Activated CD8-positive, alpha-beta memory T cell treated with anti-CD3 and anti-CD28 coated beads for 24 hours (primary cell): ENCODE measurements around the gene PPP1R9B.

Source experiments
- DNase-seq: peaks from one replicate; pipeline ENCODE4 v3.0.0-alpha.2; 2020

The PPP1R9B gene

DNA sequence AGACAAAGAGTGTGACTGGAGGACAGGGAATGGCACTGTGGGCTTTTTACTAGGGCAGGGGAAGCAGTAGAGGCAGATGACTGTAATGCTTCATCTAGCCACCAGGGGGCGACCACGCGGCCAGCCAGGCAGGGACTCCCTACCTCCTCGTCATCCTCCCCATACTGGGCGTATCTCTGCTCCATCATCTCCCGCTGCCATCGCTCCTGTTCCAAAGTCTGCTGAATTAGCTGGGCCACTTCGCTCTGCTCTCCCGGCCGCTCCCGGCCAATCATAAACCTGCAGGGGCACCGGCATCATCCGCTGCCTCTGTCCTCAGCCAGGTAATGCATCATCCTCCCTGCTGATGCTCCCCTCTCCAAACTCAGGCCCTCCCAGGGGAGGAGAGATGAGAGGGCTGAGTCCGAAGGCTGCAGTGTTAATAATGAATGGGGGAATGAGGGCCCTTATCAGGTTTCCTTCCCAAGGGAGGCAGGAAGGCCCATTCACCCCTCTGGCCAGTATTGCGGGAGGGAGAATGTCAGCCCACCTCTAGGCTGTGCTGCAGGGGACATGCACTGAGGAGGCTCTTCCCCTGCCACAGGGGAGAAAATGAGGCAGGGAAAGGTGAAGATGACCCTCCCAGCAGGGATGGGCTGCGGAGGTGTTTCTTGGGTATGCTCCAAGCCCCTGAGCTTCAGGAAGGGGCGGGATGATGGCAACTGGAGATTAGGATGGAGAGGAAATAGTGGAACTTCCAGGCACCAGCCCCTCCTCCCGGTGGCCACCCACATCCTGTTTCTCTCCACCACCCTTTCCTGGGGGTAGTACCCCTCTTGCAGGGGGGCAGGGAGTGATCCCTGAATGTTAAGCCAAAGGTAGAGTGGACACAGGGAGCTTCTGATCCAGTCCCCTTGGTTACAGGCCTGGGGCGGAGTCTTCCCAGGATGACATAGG, 10.3 kb downstream of the PPP1R9B start:
- peak; percentile 92 for DNase-seq

DNA sequence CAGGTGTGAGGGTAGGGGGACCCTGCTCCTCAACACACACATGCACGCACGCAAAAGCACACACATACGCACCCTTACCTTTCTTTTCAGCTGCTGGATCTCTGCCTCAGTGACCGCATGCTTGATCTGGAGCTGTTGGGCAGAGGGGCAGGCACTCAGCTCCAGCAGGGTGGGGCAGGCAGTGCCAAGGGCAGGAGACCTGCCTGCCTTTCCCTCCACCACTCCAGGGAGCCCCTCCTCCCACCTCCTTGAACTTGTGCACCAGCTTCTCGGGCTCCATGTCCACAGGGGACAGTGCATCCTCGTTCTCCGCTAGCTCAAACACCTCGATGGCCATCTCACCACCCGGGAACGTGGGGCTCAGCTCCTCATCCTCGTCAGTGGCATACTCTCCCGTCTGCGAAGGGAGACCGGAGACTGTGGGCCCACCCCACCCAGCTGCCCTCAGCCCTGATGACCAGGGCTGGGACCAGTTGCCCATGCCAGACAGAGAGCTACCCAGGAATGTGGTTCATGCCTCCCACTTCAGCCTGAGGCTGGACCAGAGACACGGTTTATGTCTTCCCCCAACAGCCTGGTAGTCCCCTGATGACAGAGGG, 11.2 kb downstream of the PPP1R9B start:
- DNase-seq, result no peak

GRCh38 chr17:50137042-50137441, 13.4 kb downstream of the PPP1R9B start:
- no peak for DNase-seq

DNA sequence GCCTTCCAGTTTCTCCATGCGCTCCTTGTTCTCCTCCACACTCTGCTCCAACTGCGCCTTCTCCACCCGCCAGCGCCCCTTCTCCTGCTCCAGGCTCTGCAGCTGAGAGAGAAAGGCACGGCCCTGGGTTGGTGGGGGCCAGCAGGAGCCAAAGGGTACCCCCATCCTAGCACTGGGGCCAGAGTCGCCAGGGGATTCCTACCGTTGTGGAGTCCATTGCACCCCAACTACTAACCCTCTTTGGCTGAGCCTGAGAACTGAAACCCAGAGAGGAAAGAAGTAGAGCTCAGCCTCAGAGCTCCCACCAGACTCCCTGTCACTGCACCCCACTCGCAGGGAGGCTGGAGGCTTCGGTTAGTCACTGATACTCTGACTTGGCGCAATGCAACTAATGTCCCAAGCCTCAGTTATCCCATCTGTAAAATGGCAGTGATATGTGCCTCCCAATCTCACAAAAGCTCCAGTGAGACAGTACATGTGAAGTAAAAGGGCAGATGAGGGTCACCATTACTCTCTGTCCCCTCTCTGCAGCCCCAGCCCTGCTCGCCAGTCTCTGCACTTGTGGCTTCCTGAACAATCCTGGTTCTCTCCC, 14.3 kb downstream of the PPP1R9B start:
- DNase-seq, result no peak

- no peak for DNase-seq
Observed at GRCh38 chr17:50135316-50136095, 15.0 kb downstream of the PPP1R9B start.

DNA sequence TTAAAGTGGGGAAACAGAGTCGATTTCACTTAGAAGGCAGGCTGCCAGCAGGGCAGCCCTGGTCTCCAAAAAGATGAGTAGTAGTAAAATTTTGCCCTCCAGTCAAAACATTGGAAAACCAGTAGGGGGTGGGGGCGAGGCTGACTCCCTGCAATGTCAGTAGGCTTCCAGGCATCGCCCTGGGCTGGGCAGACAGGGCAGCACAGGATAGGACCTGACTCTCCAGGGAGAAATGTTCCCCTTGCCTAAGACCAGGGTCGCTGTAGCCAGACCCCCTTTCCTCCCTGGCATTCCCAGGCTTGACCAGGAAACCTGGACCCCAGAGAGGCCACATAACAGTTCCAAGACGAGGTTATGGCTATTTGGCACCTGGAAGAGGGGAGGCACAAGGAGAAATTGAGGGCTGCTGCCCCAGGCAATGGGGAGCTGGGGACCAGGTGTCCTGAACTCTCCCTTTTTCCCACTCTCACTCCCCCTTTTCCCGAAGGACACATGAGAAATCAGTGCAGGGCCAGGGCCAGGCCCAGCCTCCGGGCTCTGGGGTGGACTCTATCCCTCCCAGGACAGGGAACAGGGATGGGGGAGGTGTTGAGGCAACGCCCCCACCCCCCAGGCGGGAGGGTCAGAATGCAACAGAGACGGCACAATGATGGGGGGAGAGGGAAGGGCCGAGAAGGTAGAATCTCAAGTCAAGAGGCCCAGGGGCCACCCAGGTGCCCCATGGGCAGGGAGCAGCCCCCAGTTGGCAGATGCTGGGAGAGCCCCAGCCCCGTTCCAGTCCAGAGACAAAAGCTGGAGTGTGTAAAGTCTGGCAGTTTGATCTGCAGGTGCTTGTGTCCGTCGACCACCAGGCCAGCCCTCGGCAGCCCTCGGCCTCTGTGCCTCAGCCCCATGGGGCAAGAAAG, 16.0 kb downstream of the PPP1R9B start:
- DNase-seq, result no peak

GRCh38 chr17:50133769-50134099, 16.7 kb downstream of the PPP1R9B start:
- DNase-seq, result no peak

GRCh38 chr17:50133028-50133768, 17.3 kb downstream of the PPP1R9B start:
- no peak for DNase-seq

DNA sequence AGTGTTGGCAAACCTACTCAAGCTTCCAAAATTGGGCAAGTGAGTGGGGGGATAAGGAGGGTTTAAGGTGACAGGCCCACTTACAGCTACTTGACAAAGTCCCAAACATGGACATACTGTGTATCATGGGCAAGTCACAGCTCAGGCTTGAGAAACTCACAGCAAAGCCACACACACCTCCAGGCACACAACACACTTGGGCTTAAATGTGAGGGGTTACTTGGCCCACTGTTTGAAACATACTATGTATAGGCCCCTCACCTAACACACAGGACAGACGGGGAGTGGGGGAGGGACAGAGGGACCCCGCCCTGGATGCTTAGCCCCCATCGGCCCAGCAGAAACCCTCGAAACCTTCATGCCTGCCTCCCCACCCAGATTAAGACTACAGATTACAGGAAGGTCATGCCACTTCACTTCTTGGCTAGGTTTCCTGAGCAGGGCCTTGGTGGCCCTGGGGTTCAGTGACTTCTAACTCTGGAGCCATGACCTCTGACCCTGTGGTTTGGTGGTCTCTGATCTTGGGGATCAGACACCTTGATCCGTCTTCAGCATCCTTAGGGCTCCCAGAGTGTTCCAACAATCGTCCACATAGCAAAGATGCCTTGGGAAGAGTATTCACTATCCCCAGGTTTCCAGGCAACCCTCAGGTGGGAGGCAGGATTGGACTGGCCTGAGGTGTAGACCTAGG, 18.2 kb downstream of the PPP1R9B start:
- no peak for DNase-seq

- no peak for DNase-seq
Observed at GRCh38 chr17:50130559-50131305, 19.7 kb downstream of the PPP1R9B start.

DNA sequence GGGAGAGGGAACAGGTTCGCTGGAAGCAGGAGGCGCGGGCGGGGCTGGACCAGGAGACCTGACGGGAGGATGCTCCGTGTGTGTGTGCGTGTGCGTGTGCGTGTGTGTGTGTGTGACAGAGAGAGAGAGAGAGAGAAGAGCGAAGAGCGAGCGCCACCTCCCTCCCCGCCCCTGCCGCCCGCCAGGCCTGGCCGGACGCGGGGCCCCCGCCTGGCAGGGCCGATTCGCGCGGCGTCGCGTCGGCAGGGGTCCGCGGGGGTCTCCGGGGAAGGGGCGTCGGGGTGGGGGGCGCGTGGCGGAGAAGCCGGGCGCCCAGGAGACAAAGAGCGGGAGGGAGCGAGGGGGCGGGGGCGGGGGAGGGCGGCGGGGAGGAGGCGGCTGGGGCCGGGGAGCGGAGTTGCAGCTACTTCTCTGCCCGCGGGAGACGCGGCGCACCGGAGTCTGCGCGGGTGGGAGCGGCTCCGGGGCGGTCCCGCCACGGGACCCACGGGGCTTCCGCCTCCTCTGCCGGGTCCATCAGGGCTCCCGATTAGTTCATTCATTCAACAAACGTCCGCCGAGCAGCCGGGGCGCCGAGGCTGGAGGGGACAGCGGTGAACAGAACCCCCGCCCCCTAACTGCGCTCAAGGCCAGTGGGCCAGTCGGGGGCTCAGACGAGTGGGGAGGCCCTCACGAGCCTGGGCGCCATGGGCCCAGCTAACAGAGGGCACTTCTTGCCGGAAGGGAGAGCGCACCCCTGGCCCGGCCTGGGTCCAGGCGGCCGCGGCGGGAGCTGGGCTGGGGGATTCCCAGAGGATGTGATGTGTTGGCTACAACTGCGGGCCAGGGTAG, 20.5 kb downstream of the PPP1R9B start, which contains the start of gene SAMD14:
Gene SAMD14 (minus strand): TSS at position 433 of the 831 bp plus-strand sequence. CDS start 5,201 bp downstream, outside the sequence.
- peak; percentile 68 for DNase-seq

DNA sequence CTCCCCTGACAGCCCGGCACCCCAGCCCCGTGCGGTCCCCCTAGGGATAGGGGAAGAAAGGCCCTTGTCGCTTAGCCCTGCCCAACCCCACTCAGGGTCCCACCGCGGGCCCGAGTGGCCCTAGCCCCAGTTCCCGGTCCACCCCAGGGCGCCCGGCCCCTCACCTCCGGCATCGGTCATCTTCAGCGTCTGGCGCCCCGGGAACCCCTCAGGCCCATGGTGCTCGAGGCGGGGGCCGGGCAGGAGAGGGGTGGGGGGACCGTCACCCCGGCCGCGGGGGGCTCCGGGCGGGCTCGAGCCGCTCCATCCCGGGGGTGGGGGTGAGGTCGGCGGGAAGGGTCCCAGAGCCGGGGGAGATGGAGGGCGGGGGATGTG, 21.1 kb downstream of the PPP1R9B start:
- DNase-seq, result no peak

DNA sequence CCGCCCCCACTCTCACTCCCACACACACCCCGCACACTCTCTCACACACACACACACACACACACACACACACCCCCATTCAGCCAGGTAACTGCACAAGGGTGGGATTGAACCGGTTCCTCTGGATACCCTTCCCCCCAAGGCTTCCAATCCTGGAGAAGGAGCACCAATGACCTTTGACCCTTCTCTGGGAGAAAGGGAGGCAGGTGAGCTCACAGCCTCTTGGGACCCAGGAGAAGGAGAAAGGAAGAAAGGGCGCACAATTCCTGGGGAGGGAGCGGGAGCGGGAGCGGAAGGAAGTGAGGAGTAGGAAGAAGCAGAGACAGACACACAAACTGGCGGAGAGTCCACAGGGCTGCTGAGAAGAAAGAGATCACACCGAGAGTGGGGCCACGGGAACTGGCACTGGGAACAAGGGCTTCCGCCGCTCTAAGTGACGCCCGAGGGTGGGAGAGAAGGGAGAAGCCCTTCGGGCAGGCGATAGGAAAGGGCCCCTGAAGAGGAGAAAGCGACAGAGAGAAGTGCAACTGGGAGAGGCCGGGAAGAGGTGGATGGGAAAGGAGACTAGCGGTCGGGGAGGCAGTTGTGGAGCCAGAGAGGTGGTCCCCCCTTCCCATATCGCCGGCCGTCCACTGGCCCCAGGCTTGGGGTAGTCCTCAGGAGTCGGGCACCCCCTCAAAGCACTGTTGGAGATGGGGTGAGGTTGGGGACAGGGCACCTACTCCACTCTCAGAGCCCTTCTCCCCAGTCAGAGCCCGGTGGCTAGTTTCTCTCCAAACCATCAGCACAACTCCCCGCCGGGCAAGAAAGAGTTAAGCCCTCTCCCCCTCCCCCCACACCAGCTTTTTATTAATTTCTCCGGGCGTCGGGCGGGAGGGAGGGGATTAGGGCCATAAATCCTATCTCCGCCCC, 21.8 kb downstream of the PPP1R9B start:
- no peak for DNase-seq

GRCh38 chr17:50127697-50128361, 22.6 kb downstream of the PPP1R9B start:
- DNase-seq, result no peak

- no peak for DNase-seq
Observed at GRCh38 chr17:50125420-50125997, 25.0 kb downstream of the PPP1R9B start.

DNA sequence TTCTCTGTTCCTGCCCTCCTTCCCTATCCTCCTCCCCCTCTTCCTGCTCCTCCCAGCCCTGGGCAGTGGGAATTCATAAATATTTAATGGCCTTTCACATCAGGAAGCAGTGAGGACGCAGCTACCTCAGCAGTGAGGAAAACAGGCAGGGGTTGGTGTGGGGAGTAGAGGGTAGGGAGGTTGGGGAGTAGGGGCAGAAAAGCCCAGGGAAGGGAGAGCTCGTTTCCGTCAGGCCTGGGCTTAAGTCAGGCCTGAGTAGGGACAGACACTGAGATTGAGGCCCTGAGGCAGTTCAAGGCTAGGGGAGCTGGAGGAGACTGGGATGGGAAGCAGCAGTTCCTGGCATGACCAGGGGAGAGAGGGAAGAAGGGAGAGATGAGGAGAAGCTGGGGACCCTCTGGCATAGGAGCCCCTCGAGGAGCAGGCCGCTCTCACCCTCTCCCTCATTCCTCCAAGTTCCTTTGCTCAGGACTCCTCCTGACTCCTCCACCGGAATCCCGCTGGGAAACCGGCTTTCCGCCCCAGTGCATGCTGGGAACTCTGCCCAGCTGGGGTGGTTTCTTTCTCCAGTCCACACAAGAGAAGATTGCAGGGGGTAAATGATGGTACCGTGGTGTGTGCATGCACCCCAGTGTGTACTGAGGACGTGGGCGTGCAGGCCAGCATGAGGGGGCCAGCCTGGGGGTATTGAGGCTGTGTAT, 26.7 kb downstream of the PPP1R9B start:
- no peak for DNase-seq
